ENCODE data around the gene GRK2. TPM values are rescaled to one million over a fixed set of nuclear protein-coding genes. Genes with fewer than 3 reads are reported as not detected.
"Not testable (repeated sequence)": the region's sequence is repeated elsewhere in the genome, so short reads cannot be mapped to it uniquely, and the experiment has no call there.

GRK2 gene
- total RNA-seq, 2 donors from 2014 or later, result 394 to 432 TPM

- H3K4me1 Mint-ChIP-seq (ENCODE audit: low read depth in 2 of 2), result peaks cover 47 to 61% of the 10 kb centered on the region in 2 donors
- H3K27me3 Mint-ChIP-seq; H3K9me3 Mint-ChIP-seq; DNase-seq (ENCODE audit: low spot score); H3K36me3 Mint-ChIP-seq; ATAC-seq: not testable (repeated sequence)
- H3K27ac Mint-ChIP-seq, result peak overlapping the region in 1 of 2 donors; percentile 58
- peak overlapping the region; percentile 52 for H3K4me3 Mint-ChIP-seq
These were observed 5.2 kb upstream of the GRK2 start for GRCh38 chr11:67260885-67261639.

- Mint-ChIP-seq H3K9me3 (no peaks in the 10 kb centered on the region), H3K36me3 (peaks cover 4% of the 10 kb centered on the region), H3K27ac (peak overlapping the region in 1 of 2 donors; percentile 70), H3K4me1 (ENCODE audit: low read depth in 2 of 2) (peaks cover 47 to 60% of the 10 kb centered on the region in 2 donors), H3K27me3 (no peaks in the 10 kb centered on the region), H3K4me3 (peak overlapping the region; percentile 47)
- DNase-seq (ENCODE audit: low spot score) (no peak), ATAC-seq (no peak)
These were observed 4.7 kb upstream of the GRK2 start for GRCh38 chr11:67261640-67261945.

- DNase-seq (ENCODE audit: low spot score) (no peak), ATAC-seq (no peak)
- Mint-ChIP-seq H3K27ac (peak overlapping the region; percentile 69 to 75), H3K4me1 (ENCODE audit: low read depth in 2 of 2) (peaks cover 48 to 55% of the 10 kb centered on the region in 2 donors), H3K27me3 (no peaks in the 10 kb centered on the region), H3K9me3 (no peaks in the 10 kb centered on the region), H3K36me3 (peaks cover under 1% of the 10 kb centered on the region), H3K4me3 (peak overlapping the region; percentile 77)
These were observed 4.2 kb upstream of the GRK2 start for GRCh38 chr11:67261946-67262681.

GRCh38 chr11:67262731-67263675 lies 3.3 kb upstream of the GRK2 start:
- peak; percentile 59 to 71 for ATAC-seq
- peak; percentile 83 for DNase-seq (ENCODE audit: low spot score)
- H3K9me3 Mint-ChIP-seq, result no peaks in the 10 kb centered on the region
- peak overlapping the region; percentile 69 to 75 for H3K27ac Mint-ChIP-seq
- H3K27me3 Mint-ChIP-seq, result no peaks in the 10 kb centered on the region
- peaks cover 9% of the 10 kb centered on the region for H3K36me3 Mint-ChIP-seq
- peak overlapping the region; percentile 77 for H3K4me3 Mint-ChIP-seq
- H3K4me1 Mint-ChIP-seq (ENCODE audit: low read depth in 2 of 2), result peaks cover 57% of the 10 kb centered on the region in 2 donors

GRCh38 chr11:67264260-67264659 lies 2.0 kb upstream of the GRK2 start:
- no peaks in the 10 kb centered on the region for H3K9me3 Mint-ChIP-seq
- ATAC-seq (no peak), DNase-seq (ENCODE audit: low spot score) (no peak)
- H3K36me3 Mint-ChIP-seq, result peaks cover 12% of the 10 kb centered on the region
- H3K27me3 Mint-ChIP-seq, result no peaks in the 10 kb centered on the region
- peak overlapping the region; percentile 19 for H3K4me3 Mint-ChIP-seq
- H3K27ac Mint-ChIP-seq, result peak overlapping the region; percentile 69 to 94
- H3K4me1 Mint-ChIP-seq (ENCODE audit: low read depth in 2 of 2), result peaks cover 55 to 60% of the 10 kb centered on the region in 2 donors

- Mint-ChIP-seq H3K9me3 (no peaks in the 10 kb centered on the region), H3K4me1 (ENCODE audit: low read depth in 2 of 2) (peaks cover 56 to 60% of the 10 kb centered on the region in 2 donors), H3K36me3 (peaks cover 12% of the 10 kb centered on the region), H3K27me3 (no peaks in the 10 kb centered on the region), H3K4me3 (peak overlapping the region; percentile 85), H3K27ac (peak overlapping the region; percentile 69 to 94)
- ATAC-seq (no peak), DNase-seq (ENCODE audit: low spot score) (no peak)
These were observed 1.2 kb upstream of the GRK2 start for GRCh38 chr11:67264877-67265632.

- Mint-ChIP-seq H3K4me1 (ENCODE audit: low read depth in 2 of 2) (peaks cover 63 to 64% of the 10 kb centered on the region in 2 donors), H3K27ac (peak overlapping the region; percentile 69 to 94), H3K4me3 (peak overlapping the region; percentile 85), H3K27me3 (no peaks in the 10 kb centered on the region), H3K9me3 (no peaks in the 10 kb centered on the region), H3K36me3 (peaks cover 17% of the 10 kb centered on the region)
- DNase-seq (ENCODE audit: low spot score) (peak; percentile 83), ATAC-seq (peak; percentile 60 to 72)
These were observed 432 bp upstream of the GRK2 start for GRCh38 chr11:67265633-67266448.

- Mint-ChIP-seq H3K36me3 (peaks cover 17% of the 10 kb centered on the region), H3K4me3 (peak overlapping the region; percentile 99), H3K27ac (peak overlapping the region; percentile 99 to 100), H3K27me3 (no peaks in the 10 kb centered on the region), H3K9me3 (no peaks in the 10 kb centered on the region), H3K4me1 (ENCODE audit: low read depth in 2 of 2) (peaks cover 69 to 74% of the 10 kb centered on the region in 2 donors)
- DNase-seq (ENCODE audit: low spot score) (no peak), ATAC-seq (no peak)
These were observed 1.2 kb downstream of the GRK2 start for GRCh38 chr11:67267188-67268080.

GRCh38 chr11:67268081-67268961 lies 2.0 kb downstream of the GRK2 start:
- peaks cover 17% of the 10 kb centered on the region for H3K36me3 Mint-ChIP-seq
- peak; percentile 77 to 81 for ATAC-seq
- peak overlapping the region; percentile 99 for H3K4me3 Mint-ChIP-seq
- H3K9me3 Mint-ChIP-seq, result no peaks in the 10 kb centered on the region
- H3K27ac Mint-ChIP-seq, result peak overlapping the region; percentile 99 to 100
- no peaks in the 10 kb centered on the region for H3K27me3 Mint-ChIP-seq
- H3K4me1 Mint-ChIP-seq (ENCODE audit: low read depth in 2 of 2), result peaks cover 61 to 68% of the 10 kb centered on the region in 2 donors
- peak; percentile 90 for DNase-seq (ENCODE audit: low spot score)

- Mint-ChIP-seq H3K36me3 (peaks cover 17% of the 10 kb centered on the region), H3K4me3 (peak overlapping the region; percentile 99), H3K9me3 (no peaks in the 10 kb centered on the region), H3K27me3 (no peaks in the 10 kb centered on the region), H3K4me1 (ENCODE audit: low read depth in 2 of 2) (peaks cover 60 to 66% of the 10 kb centered on the region in 2 donors), H3K27ac (peak overlapping the region; percentile 99 to 100)
- ATAC-seq (no peak), DNase-seq (ENCODE audit: low spot score) (no peak)
These were observed 2.6 kb downstream of the GRK2 start for GRCh38 chr11:67268962-67269268.
